WI38 (cell line): ENCODE measurements around the gene BLM.

ENCODE experiments used
- H3K4me3 ChIP-seq: 2 replicates; pipeline ENCODE4 v1.5.1; 2011; ENCODE audit warnings: low read depth, mild to moderate bottlenecking, control low read depth, low read length
- TF ChIP-seq, protein P1 (sequence below): IDR thresholded peaks from 2 replicates; pipeline ENCODE4 v1.5.1; 2012; ENCODE audit warnings: low read depth, mild to moderate bottlenecking, control low read depth, low read length

BLM gene

GRCh38 chr15:90773485-90773884 is 56.3 kb downstream of the BLM start:
- TF ChIP-seq, protein P1, sequence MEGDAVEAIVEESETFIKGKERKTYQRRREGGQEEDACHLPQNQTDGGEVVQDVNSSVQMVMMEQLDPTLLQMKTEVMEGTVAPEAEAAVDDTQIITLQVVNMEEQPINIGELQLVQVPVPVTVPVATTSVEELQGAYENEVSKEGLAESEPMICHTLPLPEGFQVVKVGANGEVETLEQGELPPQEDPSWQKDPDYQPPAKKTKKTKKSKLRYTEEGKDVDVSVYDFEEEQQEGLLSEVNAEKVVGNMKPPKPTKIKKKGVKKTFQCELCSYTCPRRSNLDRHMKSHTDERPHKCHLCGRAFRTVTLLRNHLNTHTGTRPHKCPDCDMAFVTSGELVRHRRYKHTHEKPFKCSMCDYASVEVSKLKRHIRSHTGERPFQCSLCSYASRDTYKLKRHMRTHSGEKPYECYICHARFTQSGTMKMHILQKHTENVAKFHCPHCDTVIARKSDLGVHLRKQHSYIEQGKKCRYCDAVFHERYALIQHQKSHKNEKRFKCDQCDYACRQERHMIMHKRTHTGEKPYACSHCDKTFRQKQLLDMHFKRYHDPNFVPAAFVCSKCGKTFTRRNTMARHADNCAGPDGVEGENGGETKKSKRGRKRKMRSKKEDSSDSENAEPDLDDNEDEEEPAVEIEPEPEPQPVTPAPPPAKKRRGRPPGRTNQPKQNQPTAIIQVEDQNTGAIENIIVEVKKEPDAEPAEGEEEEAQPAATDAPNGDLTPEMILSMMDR = no peak

DNA sequence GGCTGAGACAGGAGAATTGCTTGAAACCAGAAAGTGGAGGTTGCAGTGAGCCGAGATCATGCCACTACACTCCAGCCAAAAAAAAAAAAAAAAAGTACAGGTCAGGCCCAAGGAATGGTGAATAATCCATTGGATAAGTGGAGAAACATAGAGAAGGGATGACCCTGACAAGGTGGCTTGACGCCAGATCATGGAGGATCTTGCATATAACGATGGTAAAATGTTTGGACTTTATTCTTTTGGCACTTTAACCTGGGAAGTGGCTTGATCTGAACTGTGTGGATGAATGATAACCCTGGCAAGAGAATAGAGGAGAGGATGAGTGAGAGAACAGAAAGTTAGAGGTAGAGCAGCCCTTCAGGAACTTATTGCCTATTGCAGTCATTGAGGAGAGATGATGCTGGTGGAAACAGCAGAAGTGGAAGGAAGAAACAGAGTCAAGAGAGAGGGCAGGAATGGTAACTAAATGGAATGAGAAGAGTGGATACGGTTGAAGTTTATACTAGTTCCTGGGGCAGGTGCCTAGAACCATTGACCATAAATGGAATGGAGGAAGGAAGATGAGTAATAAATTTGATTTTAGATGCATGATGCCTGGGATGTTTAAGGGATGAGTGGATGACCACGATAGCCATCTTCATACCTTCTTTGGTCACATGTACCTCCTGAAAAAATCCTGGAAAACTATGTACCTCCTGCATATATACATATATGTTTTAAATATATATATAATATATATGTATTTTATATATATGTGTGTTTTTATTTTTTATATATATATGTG is 57.8 kb downstream of the BLM start:
- TF ChIP-seq, protein P1 = no peak
- no peak overlapping the region for H3K4me3 ChIP-seq

More at GRCh38 chr15:90773485-90773884, 56.3 kb downstream of the BLM start:
- H3K4me3 ChIP-seq = no peak overlapping the region

- TF ChIP-seq, protein P1 = no peak
These were observed 63.8 kb downstream of the BLM start for GRCh38 chr15:90780916-90781315.

GRCh38 chr15:90782442-90782841 is 65.3 kb downstream of the BLM start:
- TF ChIP-seq, protein P1 = no peak
- no peak overlapping the region for H3K4me3 ChIP-seq

More at GRCh38 chr15:90780916-90781315, 63.8 kb downstream of the BLM start:
- H3K4me3 ChIP-seq = no peak overlapping the region

GRCh38 chr15:90787881-90788280 is 70.7 kb downstream of the BLM start:
- TF ChIP-seq, protein P1 = no peak
- H3K4me3 ChIP-seq = no peak overlapping the region

DNA sequence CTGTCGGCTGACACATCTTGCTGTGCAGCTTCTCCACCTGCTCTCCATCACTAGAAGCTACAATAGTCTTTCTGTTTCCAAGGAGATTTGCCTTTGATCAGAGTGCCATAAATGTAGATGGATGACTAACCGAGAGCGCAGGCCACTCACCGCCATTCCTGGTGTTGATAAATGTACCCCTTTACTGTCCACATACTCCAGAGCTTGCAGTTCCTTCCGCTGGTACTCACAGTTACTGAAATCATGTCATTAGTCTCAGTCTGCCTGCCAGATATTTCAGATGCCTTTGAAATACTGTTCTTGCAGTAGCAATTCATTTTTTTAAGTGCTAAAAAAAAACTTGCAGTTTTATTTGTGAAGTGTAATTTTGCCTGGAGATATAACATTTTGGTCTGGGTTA is 72.3 kb downstream of the BLM start:
- TF ChIP-seq, protein P1 = no peak

DNA sequence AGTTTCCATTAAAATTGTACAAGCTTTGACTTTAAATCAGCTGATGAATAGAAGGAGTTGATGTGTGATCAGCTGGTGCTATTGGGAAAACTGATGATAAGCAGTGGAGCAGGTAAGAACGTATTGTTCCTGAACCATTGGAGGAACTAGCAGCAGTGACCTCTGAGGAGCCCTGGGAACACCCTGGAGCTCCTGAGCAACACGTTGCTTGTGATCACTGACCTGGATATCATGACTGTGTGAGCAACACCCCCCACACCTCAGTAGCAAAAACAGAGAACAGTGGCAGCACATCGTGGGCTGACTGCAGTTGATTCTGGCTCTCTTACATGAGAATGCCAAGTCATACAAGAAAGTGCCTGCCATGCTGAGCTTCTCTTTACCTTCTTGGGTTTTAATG is 72.9 kb downstream of the BLM start:
- TF ChIP-seq, protein P1 = no peak

More for the DNA sequence above, 72.3 kb downstream of the BLM start:
- H3K4me3 ChIP-seq = no peak overlapping the region

More for the DNA sequence above, 72.9 kb downstream of the BLM start:
- H3K4me3 ChIP-seq = no peak overlapping the region
